ENCODE results near the gene CLEC10A.
"Not testable (repeated sequence)": the region's sequence is repeated elsewhere in the genome, so short reads cannot be mapped to it uniquely, and the experiment has no call there.

DNA sequence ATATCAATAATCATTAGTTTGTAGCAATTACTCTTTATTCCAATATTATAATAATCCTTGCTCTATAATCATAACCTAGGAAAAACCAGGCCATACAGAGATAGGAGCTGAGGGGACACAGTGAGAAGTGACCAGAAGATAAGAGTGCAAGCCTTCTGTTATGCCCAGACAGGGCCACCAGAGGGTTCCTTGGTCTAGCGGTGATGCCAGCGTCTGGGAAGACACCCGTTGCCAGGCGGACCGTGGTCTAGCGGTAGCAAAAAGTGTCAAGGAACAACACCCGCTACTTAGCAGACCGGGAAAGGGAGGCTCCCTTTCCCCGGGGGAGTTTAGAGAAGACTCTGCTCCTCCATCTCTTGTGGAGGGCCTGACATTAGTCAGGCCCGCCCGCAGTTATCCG, 46.3 kb upstream of the CLEC10A start:
- TF ChIP-seq, protein P1, sequence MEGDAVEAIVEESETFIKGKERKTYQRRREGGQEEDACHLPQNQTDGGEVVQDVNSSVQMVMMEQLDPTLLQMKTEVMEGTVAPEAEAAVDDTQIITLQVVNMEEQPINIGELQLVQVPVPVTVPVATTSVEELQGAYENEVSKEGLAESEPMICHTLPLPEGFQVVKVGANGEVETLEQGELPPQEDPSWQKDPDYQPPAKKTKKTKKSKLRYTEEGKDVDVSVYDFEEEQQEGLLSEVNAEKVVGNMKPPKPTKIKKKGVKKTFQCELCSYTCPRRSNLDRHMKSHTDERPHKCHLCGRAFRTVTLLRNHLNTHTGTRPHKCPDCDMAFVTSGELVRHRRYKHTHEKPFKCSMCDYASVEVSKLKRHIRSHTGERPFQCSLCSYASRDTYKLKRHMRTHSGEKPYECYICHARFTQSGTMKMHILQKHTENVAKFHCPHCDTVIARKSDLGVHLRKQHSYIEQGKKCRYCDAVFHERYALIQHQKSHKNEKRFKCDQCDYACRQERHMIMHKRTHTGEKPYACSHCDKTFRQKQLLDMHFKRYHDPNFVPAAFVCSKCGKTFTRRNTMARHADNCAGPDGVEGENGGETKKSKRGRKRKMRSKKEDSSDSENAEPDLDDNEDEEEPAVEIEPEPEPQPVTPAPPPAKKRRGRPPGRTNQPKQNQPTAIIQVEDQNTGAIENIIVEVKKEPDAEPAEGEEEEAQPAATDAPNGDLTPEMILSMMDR (conservative IDR thresholded peaks at IDR 0.05 in 1 of 2, IDR thresholded peaks at IDR 0.05 in 1 of 2; ENCODE audit: low read depth in 1 of 2, low read length in 2 of 2), result not testable (repeated sequence)
- TF ChIP-seq EZH2 (IDR thresholded peaks at IDR 0.05; ENCODE audit: low read length, missing control alignments), result not testable (repeated sequence)

All from fibroblast of lung (primary cell).